Measurements from ENCODE around the gene DEPDC5. TPM values are rescaled to one million over a fixed set of nuclear protein-coding genes. Genes with fewer than 3 reads are reported as not detected.

DEPDC5 gene
- total and polyA plus RNA-seq, 9 of the 15 experiments (the other 6 are each of a cell fraction or from before 2014, with no cell fraction given) = 2.3 to 12.3 (median 10.7) TPM

DNA sequence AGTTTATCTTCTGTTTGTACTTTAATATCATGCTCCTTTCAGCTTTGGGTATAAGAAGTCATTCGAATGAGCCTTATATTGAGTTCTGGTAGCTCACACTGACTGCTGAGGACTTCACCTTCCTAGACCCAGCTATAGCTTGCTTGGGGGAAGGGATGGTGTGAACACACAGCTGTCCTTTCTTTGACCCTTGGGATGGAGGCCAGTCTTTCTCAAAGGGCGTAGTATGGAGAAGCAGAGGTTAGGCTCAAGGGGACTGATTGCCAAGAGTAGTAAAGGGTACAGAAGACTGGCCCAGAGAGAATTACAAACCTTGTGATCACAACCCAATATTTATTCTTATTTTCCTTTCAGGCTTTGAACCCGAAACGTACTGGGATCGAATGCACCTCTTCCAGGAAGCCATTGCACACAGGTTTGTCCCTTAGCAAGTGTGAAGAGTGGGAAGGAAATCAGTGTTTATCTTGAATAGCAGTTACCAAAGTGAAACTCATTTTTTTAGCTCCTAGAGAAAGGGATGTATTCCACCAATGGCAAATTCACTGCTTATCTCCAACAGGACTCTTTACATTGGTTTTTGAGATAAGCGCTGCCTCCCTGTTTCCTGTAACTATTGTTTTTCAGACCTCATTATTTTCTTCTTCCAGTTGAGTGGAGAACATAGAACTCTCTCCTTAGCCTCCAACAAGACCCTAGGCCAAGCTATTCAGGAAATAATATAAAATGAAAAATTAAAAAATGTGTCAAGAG, 147.7 kb downstream of the DEPDC5 start (continued):
- TF ChIP-seq, protein P1, sequence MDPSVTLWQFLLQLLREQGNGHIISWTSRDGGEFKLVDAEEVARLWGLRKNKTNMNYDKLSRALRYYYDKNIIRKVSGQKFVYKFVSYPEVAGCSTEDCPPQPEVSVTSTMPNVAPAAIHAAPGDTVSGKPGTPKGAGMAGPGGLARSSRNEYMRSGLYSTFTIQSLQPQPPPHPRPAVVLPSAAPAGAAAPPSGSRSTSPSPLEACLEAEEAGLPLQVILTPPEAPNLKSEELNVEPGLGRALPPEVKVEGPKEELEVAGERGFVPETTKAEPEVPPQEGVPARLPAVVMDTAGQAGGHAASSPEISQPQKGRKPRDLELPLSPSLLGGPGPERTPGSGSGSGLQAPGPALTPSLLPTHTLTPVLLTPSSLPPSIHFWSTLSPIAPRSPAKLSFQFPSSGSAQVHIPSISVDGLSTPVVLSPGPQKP (CRISPR knock-in tag; IDR thresholded peaks at IDR 0.05) = no peak
- TF ChIP-seq ZNF263 (CRISPR knock-in tag; IDR thresholded peaks at IDR 0.05; ENCODE audit: borderline replicate concordance) = no peak
- no peak for TF ChIP-seq ZNF766 (CRISPR knock-in tag; conservative IDR thresholded peaks at IDR 0.05)
- TF ChIP-seq RNF2 (IDR thresholded peaks at IDR 0.05) = no peak
- TF ChIP-seq ZC3H4 (CRISPR knock-in tag; IDR thresholded peaks at IDR 0.05; ENCODE audit: borderline replicate concordance) = no peak
- peak; percentile 72 to 99; a peak in 3 of 4 replicates for TF ChIP-seq RCOR1 (IDR thresholded peaks at IDR 0.05; ENCODE audit: borderline replicate concordance in 1 of 2, low read depth in 2 of 2, low read length in 2 of 2)
- no peak for TF ChIP-seq ZNF431 (CRISPR knock-in tag; IDR thresholded peaks at IDR 0.05)
- TF ChIP-seq, protein P2, sequence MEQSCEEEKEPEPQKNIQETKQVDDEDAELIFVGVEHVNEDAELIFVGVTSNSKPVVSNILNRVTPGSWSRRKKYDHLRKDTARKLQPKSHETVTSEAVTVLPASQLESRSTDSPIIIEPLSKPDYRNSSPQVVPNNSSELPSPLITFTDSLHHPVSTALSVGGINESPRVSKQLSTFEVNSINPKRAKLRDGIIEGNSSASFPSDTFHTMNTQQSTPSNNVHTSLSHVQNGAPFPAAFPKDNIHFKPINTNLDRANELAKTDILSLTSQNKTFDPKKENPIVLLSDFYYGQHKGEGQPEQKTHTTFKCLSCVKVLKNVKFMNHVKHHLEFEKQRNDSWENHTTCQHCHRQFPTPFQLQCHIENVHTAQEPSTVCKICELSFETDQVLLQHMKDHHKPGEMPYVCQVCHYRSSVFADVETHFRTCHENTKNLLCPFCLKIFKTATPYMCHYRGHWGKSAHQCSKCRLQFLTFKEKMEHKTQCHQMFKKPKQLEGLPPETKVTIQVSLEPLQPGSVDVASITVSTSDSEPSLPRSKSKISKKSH (CRISPR knock-in tag; IDR thresholded peaks at IDR 0.05) = no peak
- TF ChIP-seq SMARCA5 (IDR thresholded peaks at IDR 0.05) = no peak
- no peak for TF ChIP-seq KDM4B (IDR thresholded peaks at IDR 0.05; ENCODE audit: borderline replicate concordance in 2 of 2, low read depth in 1 of 2)
- TF ChIP-seq, protein P3, sequence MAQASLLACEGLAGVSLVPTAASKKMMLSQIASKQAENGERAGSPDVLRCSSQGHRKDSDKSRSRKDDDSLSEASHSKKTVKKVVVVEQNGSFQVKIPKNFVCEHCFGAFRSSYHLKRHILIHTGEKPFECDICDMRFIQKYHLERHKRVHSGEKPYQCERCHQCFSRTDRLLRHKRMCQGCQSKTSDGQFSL (CRISPR knock-in tag; IDR thresholded peaks at IDR 0.05) = no peak
- TF ChIP-seq, protein P3 (tag; IDR thresholded peaks at IDR 0.05) = no peak
- no peak for TF ChIP-seq FOS (IDR thresholded peaks at IDR 0.05; ENCODE audit: extremely low read depth, insufficient read length)
- TF ChIP-seq NR2C2 (CRISPR knock-in tag; IDR thresholded peaks at IDR 0.05) = no peak
- peak; percentile 44 for TF ChIP-seq NR2C2 (tag; IDR thresholded peaks at IDR 0.05)
- TF ChIP-seq, protein P4, sequence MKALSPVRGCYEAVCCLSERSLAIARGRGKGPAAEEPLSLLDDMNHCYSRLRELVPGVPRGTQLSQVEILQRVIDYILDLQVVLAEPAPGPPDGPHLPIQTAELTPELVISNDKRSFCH (CRISPR knock-in tag; IDR thresholded peaks at IDR 0.05) = no peak
- TF ChIP-seq, protein P4 (tag; IDR thresholded peaks at IDR 0.05) = no peak
- peak; percentile 81 for TF ChIP-seq NCOR1 (IDR thresholded peaks at IDR 0.05)
- TF ChIP-seq, protein P5, sequence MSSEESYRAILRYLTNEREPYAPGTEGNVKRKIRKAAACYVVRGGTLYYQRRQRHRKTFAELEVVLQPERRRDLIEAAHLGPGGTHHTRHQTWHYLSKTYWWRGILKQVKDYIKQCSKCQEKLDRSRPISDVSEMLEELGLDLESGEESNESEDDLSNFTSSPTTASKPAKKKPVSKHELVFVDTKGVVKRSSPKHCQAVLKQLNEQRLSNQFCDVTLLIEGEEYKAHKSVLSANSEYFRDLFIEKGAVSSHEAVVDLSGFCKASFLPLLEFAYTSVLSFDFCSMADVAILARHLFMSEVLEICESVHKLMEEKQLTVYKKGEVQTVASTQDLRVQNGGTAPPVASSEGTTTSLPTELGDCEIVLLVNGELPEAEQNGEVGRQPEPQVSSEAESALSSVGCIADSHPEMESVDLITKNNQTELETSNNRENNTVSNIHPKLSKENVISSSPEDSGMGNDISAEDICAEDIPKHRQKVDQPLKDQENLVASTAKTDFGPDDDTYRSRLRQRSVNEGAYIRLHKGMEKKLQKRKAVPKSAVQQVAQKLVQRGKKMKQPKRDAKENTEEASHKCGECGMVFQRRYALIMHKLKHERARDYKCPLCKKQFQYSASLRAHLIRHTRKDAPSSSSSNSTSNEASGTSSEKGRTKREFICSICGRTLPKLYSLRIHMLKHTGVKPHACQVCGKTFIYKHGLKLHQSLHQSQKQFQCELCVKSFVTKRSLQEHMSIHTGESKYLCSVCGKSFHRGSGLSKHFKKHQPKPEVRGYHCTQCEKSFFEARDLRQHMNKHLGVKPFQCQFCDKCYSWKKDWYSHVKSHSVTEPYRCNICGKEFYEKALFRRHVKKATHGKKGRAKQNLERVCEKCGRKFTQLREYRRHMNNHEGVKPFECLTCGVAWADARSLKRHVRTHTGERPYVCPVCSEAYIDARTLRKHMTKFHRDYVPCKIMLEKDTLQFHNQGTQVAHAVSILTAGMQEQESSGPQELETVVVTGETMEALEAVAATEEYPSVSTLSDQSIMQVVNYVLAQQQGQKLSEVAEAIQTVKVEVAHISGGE (CRISPR knock-in tag; IDR thresholded peaks at IDR 0.05) = 0 out of 6 replicates have a peak, but pooled peaks of 1 of the 3 experiments have one; percentile 30
- 0 out of 2 replicates have a peak, but pooled peaks have one; percentile 45 for TF ChIP-seq GATAD2B (IDR thresholded peaks at IDR 0.05; ENCODE audit: borderline replicate concordance)

Measured in K562 (cell line).